Esophagus squamous epithelium (tissue), 4 donors: ENCODE measurements around the gene SMPX.
"Not testable (repeated sequence)": the region's sequence is repeated elsewhere in the genome, so short reads cannot be mapped to it uniquely, and the experiment has no call there.

Source experiments
- CTCF ChIP-seq, 6 experiments: fragments of 450-650 bp in 4 of 6; fragments of 200-600 bp in 2 of 6; sonication (generic) in 2 of 6; IDR thresholded peaks; one replicate each; pipeline ENCODE4 v1.5.1; 2016 to 2019; ENCODE audit warnings: antibody characterized with exemption in 6 of 6, mild to moderate bottlenecking in 4 of 6, moderate library complexity in 4 of 6
- POLR2A ChIP-seq, 4 donors: fragments of 450-650 bp; IDR thresholded peaks; one replicate each; pipeline ENCODE4 v1.6.1; 2017; ENCODE audit warnings: antibody characterized with exemption in 4 of 4, mild to moderate bottlenecking in 4 of 4, moderate library complexity in 3 of 4

- not testable (repeated sequence) for TF ChIP-seq CTCF, POLR2A (IDR thresholded peaks at IDR 0.05)
These were observed 17.2 kb upstream of the SMPX start for GRCh38 chrX:21775128-21775527.
